Stimulated activated CD4-positive, alpha-beta T cell treated with anti-CD3 and anti-CD28 coated beads, Interleukin-2, amount 100 ng/mL, for 4 hours (primary cell): ENCODE data around the gene HARS1.
"Not testable (repeated sequence)": the region's sequence is repeated elsewhere in the genome, so short reads cannot be mapped to it uniquely, and the experiment has no call there.

Source experiments
- DNase-seq: peaks from one replicate; pipeline ENCODE4 v3.0.0-alpha.2; 2020; ENCODE audit warnings: low read depth

The HARS1 gene

GRCh38 chr5:140674629-140675028 lies 16.5 kb downstream of the HARS1 start:
- DNase-seq: no peak

- no peak for DNase-seq
Measured at GRCh38 chr5:140674211-140674610, 17.0 kb downstream of the HARS1 start.

- no peak for DNase-seq
Measured at GRCh38 chr5:140673187-140673976, 17.8 kb downstream of the HARS1 start, which contains the start of gene DND1. DND1 (minus strand) TSS chr5:140673576; CDS start chr5:140673542, 34 bp downstream.

GRCh38 chr5:140672455-140673186 lies 18.5 kb downstream of the HARS1 start:
- no peak for DNase-seq

- DNase-seq: no peak
Measured at GRCh38 chr5:140671472-140672125, 19.6 kb downstream of the HARS1 start.

- DNase-seq: not testable (repeated sequence)
Measured at GRCh38 chr5:140671035-140671434, 20.1 kb downstream of the HARS1 start.

GRCh38 chr5:140664359-140665119 lies 26.6 kb downstream of the HARS1 start, which contains the start of gene WDR55:
WDR55 (plus strand) TSS chr5:140664904; CDS start chr5:140664913, 9 bp downstream.
- peak; percentile 94 for DNase-seq

GRCh38 chr5:140664030-140664358 lies 27.2 kb downstream of the HARS1 start:
- no peak for DNase-seq

GRCh38 chr5:140660371-140660770 lies 30.8 kb downstream of the HARS1 start:
- not testable (repeated sequence) for DNase-seq

GRCh38 chr5:140658870-140659269 lies 32.3 kb downstream of the HARS1 start:
- no peak for DNase-seq

- no peak for DNase-seq
Measured at GRCh38 chr5:140647042-140647419, 44.1 kb downstream of the HARS1 start.

GRCh38 chr5:140642718-140643117 lies 48.5 kb downstream of the HARS1 start:
- DNase-seq: no peak

- DNase-seq: no peak
Measured at GRCh38 chr5:140641716-140642115, 49.5 kb downstream of the HARS1 start.

GRCh38 chr5:140639148-140639981 lies 51.8 kb downstream of the HARS1 start, which contains the start of gene TMCO6:
TMCO6 (plus strand) TSS chr5:140639451; CDS start chr5:140639528, 77 bp downstream.
- DNase-seq: peak; percentile 94

- DNase-seq: not testable (repeated sequence)
Measured at GRCh38 chr5:140638898-140639147, 52.3 kb downstream of the HARS1 start.

- no peak for DNase-seq
Measured at GRCh38 chr5:140637371-140638100, 53.6 kb downstream of the HARS1 start.

GRCh38 chr5:140635291-140636257 lies 55.6 kb downstream of the HARS1 start:
- no peak for DNase-seq

GRCh38 chr5:140634103-140634502 lies 57.1 kb downstream of the HARS1 start:
- DNase-seq: no peak

- DNase-seq: no peak
Measured at GRCh38 chr5:140633501-140633900, 57.7 kb downstream of the HARS1 start.
